Hepatocyte (in vitro differentiated cells): ENCODE results near the gene STIMATE.

Source experiments
- EZH2 ChIP-seq: fragments of 200-600 bp; sonication (generic); IDR thresholded peaks from 2 replicates; pipeline ENCODE4 v1.6.1; 2016; ENCODE audit warnings: antibody characterized with exemption, mild to moderate bottlenecking, borderline replicate concordance
- TF ChIP-seq, protein P1 (sequence below): fragments of 200-600 bp; sonication (generic); IDR thresholded peaks from 2 replicates; pipeline ENCODE4 v1.5.1; 2016; ENCODE audit warnings: antibody characterized with exemption, mild to moderate bottlenecking; ENCODE audit not compliant: poor library complexity

- TF ChIP-seq, protein P1, sequence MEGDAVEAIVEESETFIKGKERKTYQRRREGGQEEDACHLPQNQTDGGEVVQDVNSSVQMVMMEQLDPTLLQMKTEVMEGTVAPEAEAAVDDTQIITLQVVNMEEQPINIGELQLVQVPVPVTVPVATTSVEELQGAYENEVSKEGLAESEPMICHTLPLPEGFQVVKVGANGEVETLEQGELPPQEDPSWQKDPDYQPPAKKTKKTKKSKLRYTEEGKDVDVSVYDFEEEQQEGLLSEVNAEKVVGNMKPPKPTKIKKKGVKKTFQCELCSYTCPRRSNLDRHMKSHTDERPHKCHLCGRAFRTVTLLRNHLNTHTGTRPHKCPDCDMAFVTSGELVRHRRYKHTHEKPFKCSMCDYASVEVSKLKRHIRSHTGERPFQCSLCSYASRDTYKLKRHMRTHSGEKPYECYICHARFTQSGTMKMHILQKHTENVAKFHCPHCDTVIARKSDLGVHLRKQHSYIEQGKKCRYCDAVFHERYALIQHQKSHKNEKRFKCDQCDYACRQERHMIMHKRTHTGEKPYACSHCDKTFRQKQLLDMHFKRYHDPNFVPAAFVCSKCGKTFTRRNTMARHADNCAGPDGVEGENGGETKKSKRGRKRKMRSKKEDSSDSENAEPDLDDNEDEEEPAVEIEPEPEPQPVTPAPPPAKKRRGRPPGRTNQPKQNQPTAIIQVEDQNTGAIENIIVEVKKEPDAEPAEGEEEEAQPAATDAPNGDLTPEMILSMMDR, result no peak
- no peak for TF ChIP-seq EZH2
These were observed 48.7 kb downstream of the STIMATE start for GRCh38 chr3:52848617-52849016.
